HepG2 (cell line): Measurements from ENCODE around the gene GALNT10. TPM values are rescaled to one million over a fixed set of nuclear protein-coding genes. Genes with fewer than 3 reads are reported as not detected.

Experiments
- ATAC-seq: fragments of 200-7000 bp; cut with Tn5 transposase; 3 replicates; pipeline ENCODE4 v1.9.1; 2020; ENCODE audit warnings: mild to moderate bottlenecking, moderate library complexity
- BruUV-seq: library from RNA; stranded (reverse); fragments of 400-500 nt; replicated peaks from 2 replicates; lab custom pipeline; 2021; lab: Mats Ljungman, UMichigan
- CTCF ChIA-PET: fragments of 300-600 bp; formaldehyde crosslinking; extraction: SDS; loops from one replicate; lab custom pipeline; 2021; ENCODE audit warnings: low total read pairs, inconsistent platforms, low intra/inter-chr PET ratio; lab: Yijun Ruan, JAX
- POLR2A ChIA-PET: fragments of 350-600 bp; sonication (Branson Sonifier 250); formaldehyde crosslinking; loops from one replicate; lab custom pipeline; 2020; ENCODE audit warnings: antibody characterized with exemption, inconsistent platforms; lab: Yijun Ruan, JAX
- DNase-seq: peaks from one replicate; pipeline ENCODE4 v3.0.0-alpha.2; 2015; ENCODE audit warnings: low spot score
- FAIRE-seq: peaks from 3 replicates; lab custom pipeline; 2011; peaks lifted over from hg19 to GRCh38; lab: Jason Lieb, UNC
- H2AFZ ChIP-seq: one replicate; pipeline ENCODE4 v1.6.1; 2011; ENCODE audit warnings: low read length, inconsistent platforms
- H3K27ac ChIP-seq: fragments of 300-600 bp; 3 replicates; pipeline ENCODE4 v1.8.0; 2011; ENCODE audit warnings: mixed run types, mild to moderate bottlenecking, mixed read lengths, low read length, inconsistent platforms; ENCODE audit not compliant: insufficient read depth; ENCODE audit errors: extremely low read length
- H3K27me3 ChIP-seq, 2 experiments: fragments of 200-600 bp in 1 of 2; 2 replicates in 1 of 2; 3 replicates in 1 of 2; pipeline versions ENCODE4 v1.6.0 to v1.8.0; 2011; ENCODE audit warnings: low read length in 2 of 2, mild to moderate bottlenecking in 2 of 2, moderate library complexity in 2 of 2, inconsistent platforms in 1 of 2; ENCODE audit not compliant: insufficient read depth in 2 of 2, control insufficient read depth in 1 of 2
- H3K36me3 ChIP-seq, 2 experiments: fragments of 200-600 bp in 1 of 2; replicated peaks in 1 of 2; 2 replicates in 1 of 2; 3 replicates in 1 of 2; pipeline versions ENCODE4 v1.5.1 to v1.8.0; 2011; ENCODE audit warnings: low read length in 2 of 2, inconsistent platforms in 1 of 2; ENCODE audit not compliant: insufficient read depth in 2 of 2, control insufficient read depth in 1 of 2
- H3K4me1 ChIP-seq: 2 replicates; pipeline ENCODE4 v1.5.1; 2012; ENCODE audit warnings: low read length, inconsistent platforms; ENCODE audit not compliant: insufficient read depth
- H3K4me2 ChIP-seq: 2 replicates; pipeline ENCODE4 v1.6.0; 2011; ENCODE audit warnings: low read depth, low read length, inconsistent platforms
- H3K4me3 ChIP-seq, 3 experiments: fragments of 200-600 bp in 1 of 3; sonication (generic), shearing (Covaris generic) in 1 of 3; replicated peaks in 1 of 3; 2 replicates each; pipeline ENCODE4 v1.5.1; 2011 to 2016; ENCODE audit warnings: low read length in 3 of 3, inconsistent platforms in 2 of 3, low read depth in 2 of 3, mild to moderate bottlenecking in 2 of 3, control low read depth in 1 of 3, mixed read lengths in 1 of 3; ENCODE audit not compliant: insufficient read depth in 1 of 3
- H3K79me2 ChIP-seq: one replicate; pipeline ENCODE4 v1.6.1; 2011; ENCODE audit warnings: low read length, inconsistent platforms; ENCODE audit not compliant: insufficient read depth
- H3K9ac ChIP-seq: 2 replicates; pipeline ENCODE4 v1.6.0; 2011; ENCODE audit warnings: mild to moderate bottlenecking, low read depth, low read length, inconsistent platforms; ENCODE audit not compliant: insufficient read depth
- H3K9me3 ChIP-seq: 2 replicates; pipeline ENCODE4 v1.5.1; 2012; ENCODE audit warnings: mild to moderate bottlenecking, low read length
- H4K20me1 ChIP-seq: 2 replicates; pipeline ENCODE4 v1.6.0; 2011; ENCODE audit warnings: inconsistent platforms, mild to moderate bottlenecking, low read length, moderate library complexity; ENCODE audit not compliant: insufficient read depth
- ARNTL ChIP-seq: sonication (generic); formaldehyde crosslinking; IDR thresholded peaks from 2 replicates; pipeline ENCODE4 v1.4.0; 2020; ENCODE audit warnings: mild to moderate bottlenecking, missing genetic modification reagents
- CCAR2 ChIP-seq: fragments of 200-400 bp; formaldehyde crosslinking; optimal IDR thresholded peaks from 2 replicates; pipeline ENCODE3; 2018; ENCODE audit warnings: low read depth, mild to moderate bottlenecking, low read length, moderate library complexity
- ESRRA ChIP-seq: sonication (generic); formaldehyde crosslinking; IDR thresholded peaks from 2 replicates; pipeline ENCODE4 v1.5.1; 2020; ENCODE audit warnings: mild to moderate bottlenecking, low read depth, missing genetic modification reagents
- KLF13 ChIP-seq: sonication (generic); formaldehyde crosslinking; IDR thresholded peaks from 2 replicates; pipeline ENCODE4 v1.4.0; 2020; ENCODE audit warnings: mild to moderate bottlenecking, missing genetic modification reagents
- PREB ChIP-seq: sonication (generic); formaldehyde crosslinking; IDR thresholded peaks from 2 replicates; pipeline ENCODE4 v1.4.0; 2020; ENCODE audit warnings: missing genetic modification reagents
- SATB2 ChIP-seq: sonication (generic); formaldehyde crosslinking; IDR thresholded peaks from 2 replicates; pipeline ENCODE4 v1.5.0; 2020; ENCODE audit warnings: missing genetic modification reagents
- TAF15 ChIP-seq: fragments of 200-400 bp; formaldehyde crosslinking; IDR thresholded peaks from one replicate; pipeline ENCODE4 v1.6.1; 2018; ENCODE audit warnings: mild to moderate bottlenecking, low read depth, low read length; ENCODE audit not compliant: poor library complexity, severe bottlenecking
- TRIM24 ChIP-seq: sonication (generic); formaldehyde crosslinking; IDR thresholded peaks from 2 replicates; pipeline ENCODE4 v1.8.0; 2022; ENCODE audit warnings: mild to moderate bottlenecking, missing genetic modification reagents
- ZBTB2 ChIP-seq: sonication (generic); formaldehyde crosslinking; IDR thresholded peaks from 2 replicates; pipeline ENCODE4 v1.8.0; 2022; ENCODE audit warnings: low read depth, missing genetic modification reagents
- ZBTB7B ChIP-seq: sonication (generic); formaldehyde crosslinking; IDR thresholded peaks from 2 replicates; pipeline ENCODE4 v1.4.0; 2020; ENCODE audit warnings: missing genetic modification reagents
- ZFY ChIP-seq: sonication (generic); formaldehyde crosslinking; IDR thresholded peaks from 2 replicates; pipeline ENCODE4 v1.4.0; 2020; ENCODE audit warnings: missing genetic modification reagents
- ZNF124 ChIP-seq: sonication (generic); formaldehyde crosslinking; IDR thresholded peaks from 2 replicates; pipeline ENCODE4 v1.4.0; 2020; ENCODE audit warnings: missing genetic modification reagents
- ZNF235 ChIP-seq: sonication (generic); formaldehyde crosslinking; IDR thresholded peaks from 2 replicates; pipeline ENCODE4 v1.8.1; 2023; ENCODE audit warnings: mild to moderate bottlenecking, missing genetic modification reagents, borderline replicate concordance
- ZNF253 ChIP-seq: sonication (generic); formaldehyde crosslinking; IDR thresholded peaks from 2 replicates; pipeline ENCODE4 v1.8.0; 2022; ENCODE audit warnings: mild to moderate bottlenecking, missing genetic modification reagents, borderline replicate concordance
- ZNF292 ChIP-seq: sonication (generic); formaldehyde crosslinking; IDR thresholded peaks from 2 replicates; pipeline ENCODE4 v1.8.1; 2022; ENCODE audit warnings: mild to moderate bottlenecking, low read depth, missing genetic modification reagents, borderline replicate concordance
- ZNF574 ChIP-seq: sonication (generic); formaldehyde crosslinking; IDR thresholded peaks from 2 replicates; pipeline ENCODE4 v1.4.0; 2020; ENCODE audit warnings: missing genetic modification reagents
- ZNF629 ChIP-seq: sonication (generic); formaldehyde crosslinking; conservative IDR thresholded peaks from 2 replicates; pipeline ENCODE4 v1.5.0; 2020; ENCODE audit warnings: missing genetic modification reagents
- ZSCAN31 ChIP-seq: sonication (generic); formaldehyde crosslinking; IDR thresholded peaks from 2 replicates; pipeline ENCODE4 v1.5.0; 2020; ENCODE audit warnings: low read depth, mild to moderate bottlenecking, missing genetic modification reagents
- in situ Hi-C: cut with HindIII; loops from 2 replicates; pipeline ENCODE4 v1.10.0; 2017; ENCODE audit warnings: low pct_unique_long_range_greater_than_20kb; ENCODE audit not compliant: extremely low pct_ligation_motif_present
- intact Hi-C: fragments of 100-400 bp; cut with micrococcal nuclease; formaldehyde crosslinking; loops from one replicate; pipeline ENCODE4 v1.10.0; 2022; ENCODE audit not compliant: unreplicated experiment
- polyA plus RNA-seq, 8 experiments: library from polyadenylated mRNA; depleted of rRNA in 3 of 8; stranded (reverse) in 7 of 8; unstranded in 1 of 8; fragments of >200 nt; fragmentation: Illumina TruSeq in 4 of 8; extraction: Trizol in 4 of 8; gene quantifications; 2 replicates each; pipeline versions ENCODE4 v1.2.1 to v1.2.3, GENCODE V29; 2011 to 2016; ENCODE audit warnings: low read depth in 4 of 8, missing spikeins in 1 of 8, mixed read lengths in 1 of 8; ENCODE audit not compliant: insufficient read depth in 1 of 8
- total RNA-seq, 5 experiments: library from RNA; depleted of rRNA; stranded (reverse); fragments of >200 nt; fragmentation: Illumina TruSeq; extraction: Trizol; gene quantifications; 2 replicates each; pipeline ENCODE4 v1.2.3, GENCODE V29; 2016; ENCODE audit warnings: low read depth in 1 of 5

GALNT10 gene
- total and polyA plus RNA-seq, 2 of the 13 experiments (the other 11 are each of a cell fraction or from before 2014, with no cell fraction given) = 8.1 to 11.2 TPM

- TF ChIP-seq ZBTB2 (CRISPR knock-in tag) = no peak
Observed at GRCh38 chr5:154349626-154350264, 159.2 kb downstream of the GALNT10 start (continued).

DNA sequence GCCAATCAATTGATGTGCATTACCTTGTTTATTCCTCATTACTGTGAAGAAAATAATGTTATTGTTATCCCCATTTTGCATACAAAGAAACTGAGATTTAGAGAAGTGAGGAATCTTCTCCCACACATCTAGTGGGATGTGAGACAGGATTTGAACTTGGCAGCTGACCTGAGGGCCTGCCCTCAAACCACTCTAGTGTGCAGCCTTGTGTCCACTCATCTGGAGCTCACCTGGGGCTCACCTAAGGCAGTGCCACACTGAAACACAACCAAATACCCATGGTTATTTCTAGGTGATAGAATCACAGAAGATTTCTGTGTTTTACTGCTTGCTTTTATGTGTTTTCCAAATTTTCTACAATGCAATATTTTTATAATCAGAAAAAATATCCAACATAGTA, 160.6 kb downstream of the GALNT10 start:
- Histone ChIP-seq H3K27me3 (no peaks in the 10 kb centered on the region), H3K36me3 (no peaks in the 10 kb centered on the region), H3K4me1 (peaks cover 57% of the 10 kb centered on the region), H3K9ac (no peak overlapping the region), H3K4me2 (no peak overlapping the region), H3K27ac (no peak overlapping the region), H3K79me2 (no peaks in the 10 kb centered on the region), H3K4me3 (no peak overlapping the region)
- in situ Hi-C loops = no loop called here
- intact Hi-C loops = loop anchor here (5.0 kb wide), 1 partner anchor 36 kb away; no protein-coding TSS in a partner anchor
- BruUV-seq = no TSS peak
- ChIA-PET CTCF (no interaction called here), POLR2A (no interaction called here)
- DNase-seq (no peak), ATAC-seq (no peak), FAIRE-seq (no peak)
- TF ChIP-seq ZNF629 (CRISPR knock-in tag) (no peak), TRIM24 (CRISPR knock-in tag) (no peak), TAF15 (no peak), PREB (no peak), ZSCAN31 (CRISPR knock-in tag) (no peak), ESRRA (CRISPR knock-in tag) (no peak), CCAR2 (no peak), ZNF124 (CRISPR knock-in tag) (no peak), ZNF574 (no peak), KLF13 (no peak), ZBTB7B (no peak), ZFY (CRISPR knock-in tag) (no peak), ARNTL (no peak), ZNF292 (CRISPR knock-in tag) (no peak), ZNF253 (CRISPR knock-in tag) (no peak), ZNF235 (no peak), SATB2 (CRISPR knock-in tag) (no peak)
- TF ChIP-seq, all 625 proteins: peak for 0
- H2AFZ ChIP-seq = no peak overlapping the region
- H3K9me3 ChIP-seq = no peaks in the 10 kb centered on the region
- no peaks in the 10 kb centered on the region for H4K20me1 ChIP-seq
